HepG2 (cell line): Measurements from ENCODE around the gene PPP2R2C. TPM values are rescaled to one million over a fixed set of nuclear protein-coding genes. Genes with fewer than 3 reads are reported as not detected.

Experiments used
- ATAC-seq: fragments of 200-7000 bp; cut with Tn5 transposase; 3 replicates; pipeline ENCODE4 v1.9.1; 2020; ENCODE audit warnings: mild to moderate bottlenecking, moderate library complexity
- BruUV-seq: library from RNA; stranded (reverse); fragments of 400-500 nt; replicated peaks from 2 replicates; lab custom pipeline; 2021; lab: Mats Ljungman, UMichigan
- CTCF ChIA-PET: fragments of 300-600 bp; formaldehyde crosslinking; extraction: SDS; loops from one replicate; lab custom pipeline; 2021; ENCODE audit warnings: low total read pairs, inconsistent platforms, low intra/inter-chr PET ratio; lab: Yijun Ruan, JAX
- POLR2A ChIA-PET: fragments of 350-600 bp; sonication (Branson Sonifier 250); formaldehyde crosslinking; loops from one replicate; lab custom pipeline; 2020; ENCODE audit warnings: antibody characterized with exemption, inconsistent platforms; lab: Yijun Ruan, JAX
- DNase-seq: peaks from one replicate; pipeline ENCODE4 v3.0.0-alpha.2; 2015; ENCODE audit warnings: low spot score
- FAIRE-seq: peaks from 3 replicates; lab custom pipeline; 2011; peaks lifted over from hg19 to GRCh38; lab: Jason Lieb, UNC
- H2AFZ ChIP-seq: one replicate; pipeline ENCODE4 v1.6.1; 2011; ENCODE audit warnings: low read length, inconsistent platforms
- H3K27ac ChIP-seq: fragments of 300-600 bp; 3 replicates; pipeline ENCODE4 v1.8.0; 2011; ENCODE audit warnings: mixed run types, mild to moderate bottlenecking, mixed read lengths, low read length, inconsistent platforms; ENCODE audit not compliant: insufficient read depth; ENCODE audit errors: extremely low read length
- H3K27me3 ChIP-seq, 2 experiments: fragments of 200-600 bp in 1 of 2; 2 replicates in 1 of 2; 3 replicates in 1 of 2; pipeline versions ENCODE4 v1.6.0 to v1.8.0; 2011; ENCODE audit warnings: low read length in 2 of 2, mild to moderate bottlenecking in 2 of 2, moderate library complexity in 2 of 2, inconsistent platforms in 1 of 2; ENCODE audit not compliant: insufficient read depth in 2 of 2, control insufficient read depth in 1 of 2
- H3K36me3 ChIP-seq, 2 experiments: fragments of 200-600 bp in 1 of 2; replicated peaks in 1 of 2; 2 replicates in 1 of 2; 3 replicates in 1 of 2; pipeline versions ENCODE4 v1.5.1 to v1.8.0; 2011; ENCODE audit warnings: low read length in 2 of 2, inconsistent platforms in 1 of 2; ENCODE audit not compliant: insufficient read depth in 2 of 2, control insufficient read depth in 1 of 2
- H3K4me1 ChIP-seq: 2 replicates; pipeline ENCODE4 v1.5.1; 2012; ENCODE audit warnings: low read length, inconsistent platforms; ENCODE audit not compliant: insufficient read depth
- H3K4me2 ChIP-seq: 2 replicates; pipeline ENCODE4 v1.6.0; 2011; ENCODE audit warnings: low read depth, low read length, inconsistent platforms
- H3K4me3 ChIP-seq, 3 experiments: fragments of 200-600 bp in 1 of 3; sonication (generic), shearing (Covaris generic) in 1 of 3; replicated peaks in 1 of 3; 2 replicates each; pipeline ENCODE4 v1.5.1; 2011 to 2016; ENCODE audit warnings: low read length in 3 of 3, inconsistent platforms in 2 of 3, low read depth in 2 of 3, mild to moderate bottlenecking in 2 of 3, control low read depth in 1 of 3, mixed read lengths in 1 of 3; ENCODE audit not compliant: insufficient read depth in 1 of 3
- H3K79me2 ChIP-seq: one replicate; pipeline ENCODE4 v1.6.1; 2011; ENCODE audit warnings: low read length, inconsistent platforms; ENCODE audit not compliant: insufficient read depth
- H3K9ac ChIP-seq: 2 replicates; pipeline ENCODE4 v1.6.0; 2011; ENCODE audit warnings: mild to moderate bottlenecking, low read depth, low read length, inconsistent platforms; ENCODE audit not compliant: insufficient read depth
- H3K9me3 ChIP-seq: 2 replicates; pipeline ENCODE4 v1.5.1; 2012; ENCODE audit warnings: mild to moderate bottlenecking, low read length
- H4K20me1 ChIP-seq: 2 replicates; pipeline ENCODE4 v1.6.0; 2011; ENCODE audit warnings: inconsistent platforms, mild to moderate bottlenecking, low read length, moderate library complexity; ENCODE audit not compliant: insufficient read depth
- ATF4 ChIP-seq, 2 experiments: fragments of 450-650 bp in 1 of 2; sonication (generic) in 1 of 2; formaldehyde crosslinking; IDR thresholded peaks; 2 replicates each; pipeline versions ENCODE4 v1.5.0 to v1.8.0; 2020 to 2022; ENCODE audit warnings: mild to moderate bottlenecking in 1 of 2, missing genetic modification reagents in 1 of 2
- CCDC6 ChIP-seq: sonication (generic); formaldehyde crosslinking; IDR thresholded peaks from 2 replicates; pipeline ENCODE4 v1.8.1; 2022; ENCODE audit warnings: mild to moderate bottlenecking, missing genetic modification reagents, moderate library complexity
- CREB1 ChIP-seq, 2 experiments: fragments of 450-650 bp in 1 of 2; IDR thresholded peaks; 2 replicates each; pipeline ENCODE4 v1.6.1; 2016 to 2017; ENCODE audit warnings: control low read depth in 1 of 2, mild to moderate bottlenecking in 1 of 2, missing compliant biosample characterization in 1 of 2, missing genetic modification characterization in 1 of 2
- MAFG ChIP-seq: sonication (generic); formaldehyde crosslinking; IDR thresholded peaks from 2 replicates; pipeline ENCODE4 v1.5.1; 2020; ENCODE audit warnings: mild to moderate bottlenecking, missing genetic modification reagents
- NFRKB ChIP-seq: fragments of 450-650 bp; IDR thresholded peaks from 2 replicates; pipeline ENCODE4 v1.6.1; 2017
- PAWR ChIP-seq: sonication (generic); formaldehyde crosslinking; IDR thresholded peaks from 2 replicates; pipeline ENCODE4 v1.4.0; 2020; ENCODE audit warnings: missing genetic modification reagents, mild to moderate bottlenecking, borderline replicate concordance
- ZBTB2 ChIP-seq: sonication (generic); formaldehyde crosslinking; IDR thresholded peaks from 2 replicates; pipeline ENCODE4 v1.8.0; 2022; ENCODE audit warnings: low read depth, missing genetic modification reagents
- ZMYM3 ChIP-seq: sonication (generic); formaldehyde crosslinking; IDR thresholded peaks from 2 replicates; pipeline ENCODE4 v1.5.1; 2020; ENCODE audit warnings: mild to moderate bottlenecking, missing genetic modification reagents
- ZNF33B ChIP-seq: sonication (generic); formaldehyde crosslinking; IDR thresholded peaks from 2 replicates; pipeline ENCODE4 v1.5.1; 2020; ENCODE audit warnings: mild to moderate bottlenecking, missing genetic modification reagents
- ZNF576 ChIP-seq: sonication (generic); formaldehyde crosslinking; IDR thresholded peaks from 2 replicates; pipeline ENCODE4 v1.4.0; 2020; ENCODE audit warnings: mild to moderate bottlenecking, missing genetic modification reagents
- ZNF672 ChIP-seq: sonication (generic); formaldehyde crosslinking; IDR thresholded peaks from 2 replicates; pipeline ENCODE4 v1.8.1; 2022; ENCODE audit warnings: missing genetic modification reagents
- WGBS: methylation state at CpG from one replicate; pipeline ENCODE4 v1.1.6; 2017; ENCODE audit warnings: low lambda C conversion rate; 5-methylcytosine and 5-hydroxymethylcytosine counted together
- in situ Hi-C: cut with HindIII; loops from 2 replicates; pipeline ENCODE4 v1.10.0; 2017; ENCODE audit warnings: low pct_unique_long_range_greater_than_20kb; ENCODE audit not compliant: extremely low pct_ligation_motif_present
- intact Hi-C: fragments of 100-400 bp; cut with micrococcal nuclease; formaldehyde crosslinking; loops from one replicate; pipeline ENCODE4 v1.10.0; 2022; ENCODE audit not compliant: unreplicated experiment
- polyA plus RNA-seq, 8 experiments: library from polyadenylated mRNA; depleted of rRNA in 3 of 8; stranded (reverse) in 7 of 8; unstranded in 1 of 8; fragments of >200 nt; fragmentation: Illumina TruSeq in 4 of 8; extraction: Trizol in 4 of 8; gene quantifications; 2 replicates each; pipeline versions ENCODE4 v1.2.1 to v1.2.3, GENCODE V29; 2011 to 2016; ENCODE audit warnings: low read depth in 4 of 8, missing spikeins in 1 of 8, mixed read lengths in 1 of 8; ENCODE audit not compliant: insufficient read depth in 1 of 8
- total RNA-seq, 5 experiments: library from RNA; depleted of rRNA; stranded (reverse); fragments of >200 nt; fragmentation: Illumina TruSeq; extraction: Trizol; gene quantifications; 2 replicates each; pipeline ENCODE4 v1.2.3, GENCODE V29; 2016; ENCODE audit warnings: low read depth in 1 of 5

PPP2R2C gene
- total and polyA plus RNA-seq, 2 of the 13 experiments (the other 11 are each of a cell fraction or from before 2014, with no cell fraction given): 0.60 to 8.6 TPM

- no peak overlapping the region for H3K9ac ChIP-seq
- H4K20me1 ChIP-seq: no peaks in the 10 kb centered on the region
- no peak for TF ChIP-seq ZNF672
- TF ChIP-seq CREB1 (IDR thresholded peaks at IDR 0.05): peak; percentile 40; the same call in 1 of the 2 replicates
- TF ChIP-seq CREB1 (CRISPR knock-in tag; IDR thresholded peaks at IDR 0.05): no peak
- DNase-seq (no peak), FAIRE-seq (no peak), ATAC-seq (no peak)
- in situ Hi-C loops: no loop called here
- H3K36me3 ChIP-seq: no peaks in the 10 kb centered on the region
- H3K79me2 ChIP-seq: no peaks in the 10 kb centered on the region
- CTCF ChIA-PET: no interaction called here
- H3K4me1 ChIP-seq: no peaks in the 10 kb centered on the region
- no peaks in the 10 kb centered on the region for H3K9me3 ChIP-seq
- no peak overlapping the region for H3K4me2 ChIP-seq
- intact Hi-C loops: no loop called here
- POLR2A ChIA-PET: no interaction called here
- H3K4me3 ChIP-seq: no peak overlapping the region
- no peak overlapping the region for H3K27ac ChIP-seq
- BruUV-seq: no TSS peak
- H2AFZ ChIP-seq: no peak overlapping the region
- H3K27me3 ChIP-seq: peaks cover 3 to 35% of the 10 kb centered on the region in 2 experiments
- 2% methylated on average over 5 of the region's 11 CpGs for whole genome bisulfite sequencing
Measured at GRCh38 chr4:6520051-6520636, 47.7 kb upstream of the PPP2R2C start.

- no peak for DNase-seq
- Histone ChIP-seq H3K9ac (no peak overlapping the region), H3K4me3 (no peak overlapping the region), H3K27me3 (peaks cover 3 to 36% of the 10 kb centered on the region in 2 experiments), H3K9me3 (no peaks in the 10 kb centered on the region), H4K20me1 (no peaks in the 10 kb centered on the region), H3K4me2 (no peak overlapping the region), H3K79me2 (no peaks in the 10 kb centered on the region), H3K4me1 (no peaks in the 10 kb centered on the region), H2AFZ (no peak overlapping the region), H3K36me3 (no peaks in the 10 kb centered on the region), H3K27ac (no peak overlapping the region)
- CTCF ChIA-PET: no interaction called here
- FAIRE-seq: no peak
- BruUV-seq: no TSS peak
- POLR2A ChIA-PET: no interaction called here
- in situ Hi-C loops (no loop called here), intact Hi-C loops (no loop called here)
- TF ChIP-seq ZMYM3: no peak
- TF ChIP-seq PAWR: no peak
- TF ChIP-seq ZNF576 (CRISPR knock-in tag): no peak
- no peak for TF ChIP-seq ZBTB2
- no peak for TF ChIP-seq NFRKB
- TF ChIP-seq ZNF33B (CRISPR knock-in tag): no peak
- TF ChIP-seq ATF4 (CRISPR knock-in tag; IDR thresholded peaks at IDR 0.05): no peak
- no peak for TF ChIP-seq CCDC6 (CRISPR knock-in tag)
- no peak for TF ChIP-seq MAFG (CRISPR knock-in tag)
- ATAC-seq: no peak
- 0% methylated on average over 1 of the region's 2 CpGs for WGBS
Measured at GRCh38 chr4:6517171-6517570, 44.8 kb upstream of the PPP2R2C start.
